IPS-11a (cell line): Measurements from ENCODE around the gene MKNK1.

Experiments used
- H3K4me3 ChIP-seq: one replicate; pipeline ENCODE4 v1.5.1; 2013; ENCODE audit warnings: low read depth, low read length, control low read depth

Gene MKNK1

DNA sequence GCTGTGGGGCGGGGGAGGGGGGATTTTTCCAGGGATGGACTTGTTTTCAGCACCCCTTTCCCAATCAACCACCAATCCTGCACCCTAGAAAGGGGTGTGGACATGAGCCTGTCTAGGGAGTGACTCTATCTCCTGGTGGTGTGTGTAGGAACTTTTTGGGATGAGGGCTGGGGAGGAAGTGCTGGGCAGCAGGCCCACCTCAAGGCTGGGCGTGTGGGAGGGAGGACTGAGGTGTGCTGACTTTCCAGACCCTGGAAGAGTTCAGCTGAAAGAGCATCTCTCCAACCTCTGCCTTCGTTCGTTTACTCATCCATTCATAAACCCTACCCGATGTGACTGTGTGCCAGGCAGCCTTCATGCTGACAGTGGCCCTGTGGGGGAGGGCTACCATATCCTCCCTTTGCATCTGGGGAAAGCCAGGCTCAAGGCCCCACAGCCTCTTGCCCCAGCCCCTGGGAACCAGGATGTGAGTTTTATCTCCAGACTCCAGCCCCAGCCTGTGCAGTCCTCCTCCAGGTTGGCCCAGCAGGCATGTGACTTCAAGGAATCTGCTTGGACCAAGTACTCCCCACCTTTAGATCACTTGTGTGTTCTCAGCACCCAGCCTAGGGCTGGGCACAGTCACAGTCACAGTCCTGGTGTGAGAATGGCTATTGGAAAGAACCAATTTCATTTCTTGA is 59.4 kb downstream of the MKNK1 start:
- no peak overlapping the region for H3K4me3 ChIP-seq

DNA sequence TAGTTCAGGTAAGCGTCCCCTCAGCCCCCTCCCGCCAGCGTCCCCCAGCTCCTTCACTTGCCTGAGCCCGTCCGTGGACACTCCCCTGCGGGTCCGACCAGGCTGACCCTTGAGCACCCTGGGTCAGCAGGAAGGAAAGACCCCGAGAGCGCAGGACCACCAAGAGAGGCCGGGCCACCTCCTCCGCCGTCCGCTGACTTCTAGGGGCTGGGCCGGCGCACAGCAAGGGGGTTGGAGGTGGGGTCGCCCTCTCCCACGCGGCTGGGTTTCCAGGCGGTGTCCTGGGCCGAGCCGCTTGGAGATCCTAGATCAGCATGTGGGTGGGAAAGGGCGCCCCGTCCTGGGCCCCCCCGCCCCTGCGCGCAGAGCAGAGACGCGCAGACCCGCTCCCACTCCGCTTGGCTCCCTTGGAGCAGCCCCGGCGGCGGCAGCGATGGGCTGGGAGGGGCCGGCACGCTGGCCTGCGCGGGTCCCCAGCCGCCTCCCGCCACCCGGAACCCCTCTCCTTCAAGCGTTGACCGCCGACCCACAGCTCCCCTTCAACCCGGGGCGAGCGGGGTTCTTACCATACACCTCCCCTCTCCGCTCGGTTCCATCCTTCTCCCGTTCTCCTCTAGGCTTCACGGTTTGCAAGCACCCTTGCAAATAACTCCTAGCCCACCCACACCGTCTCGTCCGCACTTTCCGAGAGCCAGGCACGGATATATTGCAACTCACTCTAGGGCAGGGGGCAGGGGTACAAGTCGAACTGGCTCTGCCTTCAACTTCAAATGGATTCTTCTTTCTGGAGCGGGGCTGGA is 60.1 kb downstream of the MKNK1 start:
- H3K4me3 ChIP-seq = peak overlapping the region; percentile 30

DNA sequence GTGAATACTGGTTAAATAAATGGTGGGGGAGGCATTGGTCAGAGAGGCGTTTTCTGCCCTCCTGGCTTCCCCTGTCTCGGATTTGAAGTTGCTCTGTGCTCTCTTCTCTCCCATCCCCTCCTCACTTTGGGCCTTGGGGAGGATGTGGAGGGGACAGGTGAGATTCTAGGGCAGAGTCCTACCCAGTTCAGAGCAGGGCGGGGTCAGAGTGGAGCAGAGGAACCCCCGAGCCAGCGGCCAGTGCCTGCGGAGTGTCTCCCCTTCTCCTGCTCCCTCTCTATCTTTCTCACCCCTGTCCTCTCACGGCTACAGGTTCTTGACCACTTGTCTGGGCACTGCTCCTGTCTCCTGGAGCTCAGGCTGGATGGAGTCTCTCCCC is 60.7 kb downstream of the MKNK1 start:
- no peak overlapping the region for H3K4me3 ChIP-seq

- H3K4me3 ChIP-seq = no peak overlapping the region
These were observed 64.1 kb downstream of the MKNK1 start for GRCh38 chr1:46539972-46540371.

DNA sequence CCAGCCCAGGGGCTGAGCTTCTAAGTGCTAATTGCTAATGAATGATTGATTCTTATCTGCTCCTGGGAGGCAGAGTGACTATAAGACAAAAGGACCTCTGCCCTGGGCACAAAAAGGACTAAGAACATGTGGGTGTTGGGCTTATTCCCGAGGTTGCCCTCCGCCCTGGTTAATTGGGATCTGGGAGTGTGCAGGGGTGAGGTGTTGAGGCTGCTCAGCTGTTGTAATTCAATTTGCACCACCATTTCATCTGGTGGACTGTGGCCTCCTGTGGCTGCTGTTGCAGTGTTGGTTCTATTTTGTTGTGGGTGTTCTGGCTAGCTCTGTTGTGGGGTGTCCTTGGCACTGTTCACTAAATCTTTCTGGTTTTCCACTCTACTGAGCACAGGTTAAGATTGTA is 65.9 kb downstream of the MKNK1 start:
- H3K4me3 ChIP-seq = no peak overlapping the region

DNA sequence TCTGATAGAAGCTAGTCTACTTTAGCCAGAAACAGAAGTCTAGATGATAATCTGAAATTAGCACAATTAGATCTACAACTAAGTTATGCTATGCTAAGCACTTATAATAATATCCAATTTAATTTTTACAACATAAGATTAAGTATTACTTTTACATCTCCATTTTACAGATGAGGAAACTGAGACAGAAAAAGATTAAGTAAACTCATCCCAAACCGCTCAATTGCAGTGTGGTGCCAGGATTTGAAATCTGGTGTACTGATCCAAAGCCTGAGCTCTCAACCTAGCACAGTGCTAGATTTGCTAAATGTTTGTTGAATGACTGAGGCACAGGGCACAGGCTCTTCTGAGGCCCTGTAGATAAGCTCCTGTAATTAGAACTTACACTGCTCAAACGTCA is 66.4 kb downstream of the MKNK1 start:
- no peak overlapping the region for H3K4me3 ChIP-seq

GRCh38 chr1:46536527-46536926 is 67.5 kb downstream of the MKNK1 start:
- H3K4me3 ChIP-seq = no peak overlapping the region

GRCh38 chr1:46535063-46535462 is 69.0 kb downstream of the MKNK1 start:
- no peak overlapping the region for H3K4me3 ChIP-seq

DNA sequence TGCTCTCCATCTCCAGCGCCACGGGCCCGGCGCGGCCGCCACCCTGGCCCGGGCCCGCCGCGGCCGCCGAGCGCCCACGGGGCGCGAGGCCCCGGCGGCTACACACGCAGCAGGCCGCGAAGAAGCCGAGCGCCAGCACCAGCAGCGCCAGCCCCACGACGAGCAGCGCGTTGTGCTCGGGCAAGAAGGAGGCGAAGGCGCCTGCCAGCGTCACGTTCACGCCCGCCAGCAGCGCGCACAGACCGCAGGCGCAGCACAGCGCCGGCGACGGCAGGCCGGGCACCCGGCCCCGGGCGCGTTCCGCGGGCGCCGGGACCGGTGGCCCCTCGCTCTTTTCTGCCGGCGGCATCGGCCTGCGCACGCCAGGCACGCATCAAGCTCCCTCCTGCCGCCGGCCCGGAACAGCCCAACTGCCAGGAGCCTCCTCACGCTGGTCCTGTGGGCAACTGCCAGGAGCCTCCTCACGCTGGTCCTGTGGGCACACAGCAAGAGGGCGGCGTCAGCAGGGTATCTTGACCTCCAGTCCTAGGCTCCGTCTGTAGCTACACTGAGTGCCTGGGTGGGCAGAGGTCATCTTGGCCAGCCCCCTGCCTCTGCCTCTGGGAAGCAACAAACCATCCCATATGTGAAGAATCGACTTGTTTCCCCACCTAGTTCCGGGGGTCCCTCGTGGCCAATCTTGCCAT is 70.7 kb downstream of the MKNK1 start:
- H3K4me3 ChIP-seq = peak overlapping the region; percentile 27

- peak overlapping the region; percentile 27 for H3K4me3 ChIP-seq
These were observed 71.4 kb downstream of the MKNK1 start for GRCh38 chr1:46532498-46533178.

DNA sequence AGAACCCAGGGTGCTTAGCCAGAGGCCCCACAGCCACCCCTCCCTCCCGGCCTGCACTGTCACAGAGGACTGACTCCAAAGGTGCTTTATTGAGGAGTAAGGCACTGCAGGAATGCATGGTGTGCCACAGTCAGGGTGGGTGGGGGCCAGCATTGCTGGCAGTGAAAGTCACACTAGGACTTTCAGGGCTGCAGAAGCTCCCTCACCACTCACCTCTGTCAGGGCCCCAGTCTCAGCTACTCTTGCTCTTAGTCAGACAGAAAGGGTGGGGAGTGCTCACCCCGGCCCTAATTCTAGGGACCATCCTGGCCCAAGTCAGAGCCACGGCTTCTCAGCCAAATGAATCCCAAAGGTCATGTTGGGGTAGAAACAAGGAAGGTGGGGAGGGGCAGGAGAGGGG is 72.0 kb downstream of the MKNK1 start:
- H3K4me3 ChIP-seq = no peak overlapping the region

- no peak overlapping the region for H3K4me3 ChIP-seq
These were observed 73.2 kb downstream of the MKNK1 start for GRCh38 chr1:46530791-46531409.

DNA sequence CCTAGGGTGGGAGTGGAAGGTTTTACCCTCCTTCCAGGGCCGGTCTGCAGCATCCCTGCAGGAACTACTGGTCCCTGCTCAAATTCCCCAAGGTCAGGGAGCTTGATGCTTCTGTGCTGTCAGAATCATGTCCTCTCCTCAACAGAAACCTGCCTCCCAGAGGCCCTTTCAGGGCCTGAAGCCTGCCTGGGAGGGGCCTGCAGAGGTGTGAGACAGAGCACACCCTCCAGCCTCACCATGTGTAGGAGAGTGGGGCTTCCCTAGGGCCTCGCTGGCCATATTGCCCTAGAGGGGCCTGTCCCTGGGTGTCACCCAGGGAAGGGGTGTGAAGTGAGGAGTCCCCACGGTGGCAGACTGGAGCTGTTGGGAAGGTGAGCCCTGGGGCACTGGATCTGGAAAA is 73.8 kb downstream of the MKNK1 start:
- H3K4me3 ChIP-seq = no peak overlapping the region

- no peak overlapping the region for H3K4me3 ChIP-seq
These were observed 74.9 kb downstream of the MKNK1 start for GRCh38 chr1:46529031-46529630.

DNA sequence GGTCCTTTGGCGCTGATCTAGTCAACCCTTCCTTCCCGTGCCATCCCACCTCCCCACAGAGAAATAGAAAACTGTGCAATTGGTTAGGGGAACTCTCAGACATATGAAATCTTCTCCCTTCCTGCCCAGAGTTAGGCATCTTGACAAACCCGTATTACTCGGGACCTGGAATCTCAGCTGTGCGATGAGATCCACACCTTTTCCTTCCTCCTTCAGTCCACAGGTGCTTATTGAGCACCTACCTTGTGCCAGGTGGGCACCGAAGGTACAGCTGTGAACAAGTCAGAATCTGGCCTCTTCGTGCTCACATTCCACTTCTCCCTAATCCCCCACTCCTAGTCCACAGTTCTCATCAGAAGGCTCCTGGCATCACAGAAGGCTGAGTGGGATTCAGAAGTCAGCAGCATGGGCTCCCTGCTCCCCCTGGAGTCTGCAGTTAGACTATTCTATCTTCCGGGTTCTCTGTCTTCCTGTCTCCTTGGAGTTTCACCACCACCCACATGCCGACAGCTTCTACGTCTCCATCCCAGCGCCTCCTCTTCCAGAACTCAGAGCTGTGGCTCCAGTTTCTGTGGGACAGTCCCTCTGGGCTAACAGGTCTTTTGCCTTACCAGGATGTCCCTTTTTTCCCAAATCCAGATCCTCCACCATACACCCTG is 75.6 kb downstream of the MKNK1 start:
- no peak overlapping the region for H3K4me3 ChIP-seq

DNA sequence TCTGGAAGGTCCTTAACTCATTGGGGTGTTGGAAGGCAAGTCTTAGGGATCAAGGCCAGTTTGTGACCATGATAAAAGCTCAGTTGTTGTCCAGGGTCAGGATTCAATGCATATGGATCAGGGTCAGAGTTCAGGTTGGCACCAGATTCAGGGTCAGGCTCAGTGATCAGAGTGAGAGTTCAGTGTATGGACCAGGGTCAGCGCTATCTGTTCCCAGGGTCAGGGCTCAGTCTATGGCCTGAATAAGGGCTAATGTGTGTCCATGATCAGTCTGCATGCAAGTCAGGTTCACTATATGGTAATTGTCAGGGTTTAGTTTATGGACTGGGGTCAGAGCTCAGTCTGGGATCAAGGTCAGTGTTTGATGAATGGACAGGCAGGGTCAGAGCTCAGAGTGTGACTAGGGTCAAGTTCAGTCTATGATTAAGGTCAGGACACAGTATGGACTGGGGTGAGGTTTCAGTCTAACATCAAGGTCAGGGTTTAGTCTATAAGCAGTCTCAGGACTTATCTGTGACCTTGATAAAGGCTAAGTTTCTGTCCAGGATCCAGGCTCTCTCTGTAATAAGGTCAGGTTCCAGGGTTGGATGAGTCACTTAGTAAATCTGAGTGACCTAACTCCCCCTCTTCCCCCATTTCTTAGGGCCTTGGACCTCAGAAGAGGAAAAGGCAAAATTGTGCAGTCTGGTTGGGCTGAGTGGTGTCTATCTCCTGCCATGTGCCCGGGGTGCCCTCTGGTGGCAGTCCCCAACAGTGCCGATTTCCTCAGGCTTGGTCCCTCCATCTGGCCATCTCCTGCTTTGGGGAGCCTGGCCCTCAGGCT is 76.4 kb downstream of the MKNK1 start:
- H3K4me3 ChIP-seq = no peak overlapping the region

GRCh38 chr1:46526691-46527291 is 77.3 kb downstream of the MKNK1 start:
- H3K4me3 ChIP-seq = no peak overlapping the region

DNA sequence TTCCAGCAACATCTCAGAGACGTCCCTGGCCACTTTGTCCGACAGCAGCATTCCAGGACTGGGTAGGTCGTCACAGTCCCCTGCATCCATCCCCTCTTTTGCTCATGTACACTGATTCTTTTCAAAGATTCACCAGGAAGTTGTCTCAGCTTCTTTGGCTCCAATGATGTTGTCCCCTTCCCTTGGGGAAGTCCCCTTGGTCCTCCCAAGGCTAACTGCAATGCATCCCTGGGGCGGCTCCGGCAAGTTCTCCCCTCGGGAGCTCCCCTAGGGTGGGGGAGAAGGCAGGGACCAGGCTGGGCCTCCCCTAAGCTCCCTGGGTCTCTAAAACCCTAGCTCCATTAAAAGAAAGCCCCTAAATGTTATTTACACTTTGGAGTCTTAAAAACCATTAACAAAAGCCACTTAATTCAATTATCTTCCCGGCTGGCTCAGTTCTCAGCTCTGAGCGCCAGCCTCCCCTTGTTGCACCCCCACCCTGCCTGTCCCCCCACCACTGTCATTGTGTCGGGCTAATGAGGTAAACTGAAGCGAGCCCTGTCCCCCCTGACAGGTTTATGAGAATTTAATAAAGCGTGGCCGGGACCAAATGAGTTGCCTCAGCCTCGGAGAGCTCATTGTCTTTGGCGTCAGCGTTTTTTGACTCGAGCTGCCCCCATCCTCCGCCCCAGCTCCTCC is 77.9 kb downstream of the MKNK1 start:
- no peak overlapping the region for H3K4me3 ChIP-seq
